ENCODE results near the gene ZSWIM8. TPM values are rescaled to one million over a fixed set of nuclear protein-coding genes. Genes with fewer than 3 reads are reported as not detected.

ZSWIM8 gene
- total RNA-seq, 1 donor from 2014 or later = 123 TPM

- Histone ChIP-seq H3K9me3 (no peaks in the 10 kb centered on the region), H3K27ac (no peak overlapping the region), H3K36me3 (peaks cover 6 to 86% of the 10 kb centered on the region in 2 donors), H3K27me3 (no peaks in the 10 kb centered on the region), H3K4me1 (no peaks in the 10 kb centered on the region), H3K4me3 (no peak overlapping the region)
- TF ChIP-seq CTCF (IDR thresholded peaks at IDR 0.05) (no peak), POLR2A (IDR thresholded peaks at IDR 0.05) (no peak), POLR2AphosphoS5 (IDR thresholded peaks at IDR 0.05; ENCODE audit: insufficient read depth in 1 of 2, low read depth in 1 of 2) (no peak)
- intact Hi-C loops (cut with DNase I) = no loop called here
- DNase-seq (ENCODE audit: extremely low spot score in 2 of 2) = no peak
These were observed 12.1 kb downstream of the ZSWIM8 start for GRCh38 chr10:73797324-73798025.

- Histone ChIP-seq H3K36me3 (peaks cover 10 to 86% of the 10 kb centered on the region in 2 donors), H3K27me3 (no peaks in the 10 kb centered on the region), H3K4me1 (no peaks in the 10 kb centered on the region), H3K27ac (no peak overlapping the region), H3K4me3 (no peak overlapping the region), H3K9me3 (no peaks in the 10 kb centered on the region)
- TF ChIP-seq POLR2AphosphoS5 (IDR thresholded peaks at IDR 0.05; ENCODE audit: insufficient read depth in 1 of 2, low read depth in 1 of 2) = no peak
- TF ChIP-seq POLR2A (IDR thresholded peaks at IDR 0.05) = no peak
- no peak for TF ChIP-seq CTCF (IDR thresholded peaks at IDR 0.05)
- DNase-seq (ENCODE audit: extremely low spot score in 2 of 2) = no peak
- intact Hi-C loops (cut with DNase I) = no loop called here
These were observed 12.7 kb downstream of the ZSWIM8 start for GRCh38 chr10:73798087-73798486.

GRCh38 chr10:73798927-73799560 is 13.6 kb downstream of the ZSWIM8 start:
- H3K4me3 ChIP-seq = no peak overlapping the region
- DNase-seq (ENCODE audit: extremely low spot score in 2 of 2) = no peak
- no peaks in the 10 kb centered on the region for H3K4me1 ChIP-seq
- H3K27ac ChIP-seq = no peak overlapping the region
- intact Hi-C loops (cut with DNase I) = no loop called here
- TF ChIP-seq POLR2AphosphoS5 (IDR thresholded peaks at IDR 0.05; ENCODE audit: insufficient read depth in 1 of 2, low read depth in 1 of 2) (no peak), POLR2A (IDR thresholded peaks at IDR 0.05) (no peak)
- H3K9me3 ChIP-seq = no peaks in the 10 kb centered on the region
- H3K36me3 ChIP-seq = peaks cover 9 to 84% of the 10 kb centered on the region in 2 donors
- H3K27me3 ChIP-seq = no peaks in the 10 kb centered on the region

GRCh38 chr10:73799899-73800559 is 14.6 kb downstream of the ZSWIM8 start:
- no peaks in the 10 kb centered on the region for H3K4me1 ChIP-seq
- DNase-seq (ENCODE audit: extremely low spot score in 2 of 2) = no peak
- no peak overlapping the region for H3K27ac ChIP-seq
- H3K36me3 ChIP-seq = peaks cover 4 to 82% of the 10 kb centered on the region in 2 donors
- no peak overlapping the region for H3K4me3 ChIP-seq
- TF ChIP-seq CTCF (IDR thresholded peaks at IDR 0.05) (no peak), POLR2AphosphoS5 (IDR thresholded peaks at IDR 0.05; ENCODE audit: insufficient read depth in 1 of 2, low read depth in 1 of 2) (no peak)
- no peaks in the 10 kb centered on the region for H3K9me3 ChIP-seq
- no peaks in the 10 kb centered on the region for H3K27me3 ChIP-seq
- intact Hi-C loops (cut with DNase I) = no loop called here

- Histone ChIP-seq H3K4me3 (no peak overlapping the region), H3K36me3 (peaks cover 4 to 82% of the 10 kb centered on the region in 2 donors), H3K9me3 (no peaks in the 10 kb centered on the region), H3K4me1 (no peaks in the 10 kb centered on the region), H3K27me3 (no peaks in the 10 kb centered on the region), H3K27ac (no peak overlapping the region)
- TF ChIP-seq POLR2AphosphoS5 (IDR thresholded peaks at IDR 0.05; ENCODE audit: insufficient read depth in 1 of 2, low read depth in 1 of 2) (no peak), CTCF (IDR thresholded peaks at IDR 0.05) (no peak), POLR2A (IDR thresholded peaks at IDR 0.05) (no peak)
- intact Hi-C loops (cut with DNase I) = no loop called here
- DNase-seq (ENCODE audit: extremely low spot score in 2 of 2) = no peak
These were observed 15.3 kb downstream of the ZSWIM8 start for GRCh38 chr10:73800560-73801252.
